ENCODE measurements around the gene SVIL. TPM values are rescaled to one million over a fixed set of nuclear protein-coding genes. Genes with fewer than 3 reads are reported as not detected.
"Not testable (repeated sequence)": the region's sequence is repeated elsewhere in the genome, so short reads cannot be mapped to it uniquely, and the experiment has no call there.

SVIL gene
- total RNA-seq, 2 experiments from 2014 or later, result 10.3 to 12.8 TPM

DNA sequence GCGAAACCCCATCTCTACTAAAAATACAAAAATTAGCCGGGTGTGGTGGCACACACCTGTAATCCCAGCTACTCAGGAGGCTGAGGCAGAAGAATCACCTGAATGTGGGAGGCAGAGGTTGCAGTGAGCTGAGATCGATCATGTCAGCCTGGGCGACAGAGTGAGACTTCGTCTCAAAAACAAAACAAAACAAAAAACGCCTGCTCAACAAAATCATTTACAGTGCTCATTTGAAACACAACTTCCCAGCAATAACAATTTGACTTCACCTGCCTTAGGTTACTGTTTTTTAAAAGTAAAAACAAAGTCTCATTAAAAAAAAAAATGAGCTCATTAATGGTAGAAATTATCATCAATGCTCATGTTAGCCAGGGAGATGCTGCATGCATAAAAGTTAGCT lies 10.4 kb downstream of the SVIL start:
- DNase-seq; H3K4me1 Mint-ChIP-seq; H3K27ac Mint-ChIP-seq; H3K36me3 Mint-ChIP-seq (ENCODE audit: low read depth); H3K4me3 Mint-ChIP-seq; H3K27me3 Mint-ChIP-seq; POLR2A ChIA-PET; H3K9me3 Mint-ChIP-seq: not testable (repeated sequence)
- CTCF ChIA-PET, result interaction anchor here (1.0 kb wide), 1 partner anchor 34 kb away, joined by 4 read pairs; no protein-coding TSS in a partner anchor

GRCh38 chr10:29623797-29624196 lies 11.0 kb downstream of the SVIL start:
- H3K27ac Mint-ChIP-seq, result no peak overlapping the region
- no peaks in the 10 kb centered on the region for H3K27me3 Mint-ChIP-seq
- ChIA-PET POLR2A (no interaction called here), CTCF (no interaction called here)
- DNase-seq, result no peak
- H3K36me3 Mint-ChIP-seq (ENCODE audit: low read depth), result no peaks in the 10 kb centered on the region
- H3K9me3 Mint-ChIP-seq, result no peaks in the 10 kb centered on the region
- no peaks in the 10 kb centered on the region for H3K4me1 Mint-ChIP-seq
- H3K4me3 Mint-ChIP-seq, result no peak overlapping the region

GRCh38 chr10:29622382-29622922 lies 12.3 kb downstream of the SVIL start:
- no peaks in the 10 kb centered on the region for H3K4me1 Mint-ChIP-seq

GRCh38 chr10:29621161-29621560 lies 13.6 kb downstream of the SVIL start:
- H3K27ac Mint-ChIP-seq, result no peak overlapping the region
- no peaks in the 10 kb centered on the region for H3K36me3 Mint-ChIP-seq (ENCODE audit: low read depth)
- no peaks in the 10 kb centered on the region for H3K9me3 Mint-ChIP-seq
- no peak for DNase-seq
- POLR2A ChIA-PET, result no interaction called here
- CTCF ChIA-PET, result no interaction called here
- H3K4me3 Mint-ChIP-seq, result no peak overlapping the region
- H3K4me1 Mint-ChIP-seq, result no peaks in the 10 kb centered on the region
- H3K27me3 Mint-ChIP-seq, result no peaks in the 10 kb centered on the region

More at GRCh38 chr10:29622382-29622922, 12.3 kb downstream of the SVIL start:
- Mint-ChIP-seq H3K36me3 (ENCODE audit: low read depth) (no peaks in the 10 kb centered on the region), H3K27ac (no peak overlapping the region), H3K9me3 (no peaks in the 10 kb centered on the region), H3K27me3 (no peaks in the 10 kb centered on the region), H3K4me3 (no peak overlapping the region)
- DNase-seq, result no peak
- POLR2A ChIA-PET, result no interaction called here
- CTCF ChIA-PET, result no interaction called here

GRCh38 chr10:29620112-29620690 lies 14.6 kb downstream of the SVIL start:
- Mint-ChIP-seq H3K9me3 (no peaks in the 10 kb centered on the region), H3K4me1 (no peaks in the 10 kb centered on the region), H3K27me3 (no peaks in the 10 kb centered on the region), H3K27ac (no peak overlapping the region), H3K36me3 (ENCODE audit: low read depth) (no peaks in the 10 kb centered on the region), H3K4me3 (no peak overlapping the region)
- no peak for DNase-seq
- ChIA-PET CTCF (no interaction called here), POLR2A (interaction anchor here (0.7 kb wide), 1 partner anchor 11 kb away, joined by 3 read pairs; no protein-coding TSS in a partner anchor)

DNA sequence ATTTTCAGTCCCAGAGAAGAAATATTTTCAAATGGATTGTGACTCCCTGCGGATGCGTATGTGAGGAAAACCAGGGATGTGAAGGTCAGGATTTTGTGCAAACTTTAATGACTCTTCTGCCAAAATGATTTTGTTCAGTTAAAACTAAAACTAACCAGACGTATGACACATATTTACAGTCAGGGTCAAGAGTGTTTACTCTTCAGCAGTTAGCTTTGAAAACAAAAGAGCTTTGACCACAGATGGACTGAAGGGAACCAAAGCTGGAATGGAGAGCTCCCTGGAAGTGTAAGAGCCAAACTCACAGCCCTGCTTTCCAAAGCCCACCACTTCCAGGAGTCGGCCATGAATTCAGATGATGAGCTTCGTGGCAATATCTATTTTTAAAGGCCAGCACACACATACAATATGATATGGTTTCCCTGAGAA lies 15.5 kb downstream of the SVIL start:
- POLR2A ChIA-PET, result interaction anchor here (0.6 kb wide), 1 partner anchor 11 kb away, joined by 3 read pairs; no protein-coding TSS in a partner anchor
- Mint-ChIP-seq H3K27ac (no peak overlapping the region), H3K9me3 (peaks cover 3% of the 10 kb centered on the region), H3K36me3 (ENCODE audit: low read depth) (no peaks in the 10 kb centered on the region), H3K4me1 (no peaks in the 10 kb centered on the region), H3K27me3 (no peaks in the 10 kb centered on the region), H3K4me3 (no peak overlapping the region)
- DNase-seq, result no peak
- CTCF ChIA-PET, result no interaction called here

DNA sequence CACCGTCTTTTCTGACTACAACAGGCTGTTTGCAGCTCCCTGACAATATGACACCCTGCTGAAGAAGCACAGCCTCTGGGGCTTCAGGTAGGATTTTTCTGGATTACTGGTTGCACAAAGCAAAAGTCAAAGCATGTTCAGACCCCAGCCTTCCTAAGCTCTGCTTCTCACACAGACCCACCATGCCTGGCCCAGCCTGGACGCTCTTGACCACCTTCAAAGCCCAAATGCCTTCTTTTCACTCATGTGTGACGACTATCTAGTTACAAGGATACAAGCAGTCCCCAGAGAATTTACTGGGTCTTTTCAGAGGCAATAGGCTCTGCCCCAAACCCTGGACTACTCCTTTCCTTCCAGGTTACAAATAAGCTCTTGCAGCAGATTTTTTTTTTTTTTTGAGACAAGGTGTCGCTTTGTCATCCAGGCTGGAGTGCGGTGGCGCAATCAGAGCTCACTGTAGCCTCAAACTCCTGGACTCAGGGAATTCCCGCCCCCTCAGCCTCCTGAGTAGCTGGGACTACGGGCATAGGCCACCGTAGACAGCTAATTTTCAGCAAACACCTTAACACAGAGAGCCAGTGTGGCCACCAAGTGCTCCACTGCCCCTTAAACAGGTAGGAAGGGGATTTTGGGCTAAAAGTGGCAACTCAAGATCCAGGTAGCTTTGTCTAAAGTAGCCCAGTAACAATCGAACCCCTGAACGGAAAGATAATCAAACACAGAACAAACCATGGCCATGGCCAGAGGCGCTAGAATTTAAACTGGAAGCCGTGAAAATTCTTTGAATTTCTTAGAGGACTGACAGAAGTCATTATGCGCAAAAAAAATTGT lies 16.2 kb downstream of the SVIL start:
- Mint-ChIP-seq H3K4me1 (no peaks in the 10 kb centered on the region), H3K9me3 (peaks cover 5% of the 10 kb centered on the region), H3K36me3 (ENCODE audit: low read depth) (no peaks in the 10 kb centered on the region), H3K4me3 (no peak overlapping the region), H3K27ac (no peak overlapping the region), H3K27me3 (no peaks in the 10 kb centered on the region)
- ChIA-PET CTCF (no interaction called here), POLR2A (interaction anchor here (0.6 kb wide), 1 partner anchor 10 kb away, joined by 3 read pairs; no protein-coding TSS in a partner anchor)
- DNase-seq, result no peak

DNA sequence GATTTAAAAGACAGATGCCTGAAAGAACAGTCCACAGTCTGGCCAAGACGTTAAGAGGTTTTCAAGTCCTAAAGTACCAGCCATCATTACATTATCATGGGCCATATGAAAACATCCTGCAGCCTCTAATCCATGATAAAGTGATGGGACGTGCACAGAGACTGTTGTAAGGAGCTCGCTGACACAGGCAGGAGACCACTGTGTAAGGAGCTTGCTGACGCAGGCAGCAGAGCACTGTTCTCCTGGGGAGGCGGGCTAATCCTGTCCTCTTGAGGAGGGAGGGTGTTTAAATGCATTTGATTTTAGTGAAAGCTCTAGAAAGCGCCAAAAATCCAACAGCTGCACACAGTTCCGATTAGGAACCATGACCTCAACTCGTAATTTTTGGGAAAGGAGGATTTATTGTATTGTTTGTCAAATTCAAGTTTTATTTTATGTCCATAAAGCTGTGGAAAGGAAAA lies 16.9 kb downstream of the SVIL start:
- no peak overlapping the region for H3K27ac Mint-ChIP-seq
- H3K4me1 Mint-ChIP-seq, result no peaks in the 10 kb centered on the region
- H3K4me3 Mint-ChIP-seq, result no peak overlapping the region
- no peaks in the 10 kb centered on the region for H3K36me3 Mint-ChIP-seq (ENCODE audit: low read depth)
- peaks cover 5% of the 10 kb centered on the region for H3K9me3 Mint-ChIP-seq
- H3K27me3 Mint-ChIP-seq, result no peaks in the 10 kb centered on the region
- POLR2A ChIA-PET, result no interaction called here
- no peak for DNase-seq
- CTCF ChIA-PET, result interaction anchor here (0.7 kb wide), 1 partner anchor 1192 kb away, joined by 4 read pairs; no protein-coding TSS in a partner anchor

DNA sequence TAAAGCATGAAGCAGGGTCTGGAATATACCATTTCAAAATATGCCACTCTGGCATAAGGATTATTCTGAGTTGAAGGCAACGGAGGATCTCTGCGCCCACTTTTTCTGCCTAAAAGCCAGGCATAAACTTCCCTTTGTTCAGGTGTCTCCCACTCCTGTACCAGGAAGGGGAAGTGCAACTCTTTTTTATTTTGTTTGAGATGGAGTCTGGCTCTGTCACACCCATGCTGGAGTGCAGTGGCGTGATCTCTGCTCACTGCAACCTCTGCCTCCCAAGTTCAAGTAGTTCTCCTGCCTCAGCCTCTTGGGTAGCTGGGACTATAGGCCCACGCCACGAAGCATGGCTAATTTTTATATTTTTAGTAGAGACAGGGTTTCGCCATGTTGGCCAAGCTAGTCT lies 18.2 kb downstream of the SVIL start:
- Mint-ChIP-seq H3K9me3 (peaks cover 5% of the 10 kb centered on the region), H3K27me3 (no peaks in the 10 kb centered on the region), H3K4me3 (no peak overlapping the region), H3K36me3 (ENCODE audit: low read depth) (no peaks in the 10 kb centered on the region), H3K27ac (no peak overlapping the region), H3K4me1 (no peaks in the 10 kb centered on the region)
- no peak for DNase-seq
- POLR2A ChIA-PET, result no interaction called here
- CTCF ChIA-PET, result no interaction called here

DNA sequence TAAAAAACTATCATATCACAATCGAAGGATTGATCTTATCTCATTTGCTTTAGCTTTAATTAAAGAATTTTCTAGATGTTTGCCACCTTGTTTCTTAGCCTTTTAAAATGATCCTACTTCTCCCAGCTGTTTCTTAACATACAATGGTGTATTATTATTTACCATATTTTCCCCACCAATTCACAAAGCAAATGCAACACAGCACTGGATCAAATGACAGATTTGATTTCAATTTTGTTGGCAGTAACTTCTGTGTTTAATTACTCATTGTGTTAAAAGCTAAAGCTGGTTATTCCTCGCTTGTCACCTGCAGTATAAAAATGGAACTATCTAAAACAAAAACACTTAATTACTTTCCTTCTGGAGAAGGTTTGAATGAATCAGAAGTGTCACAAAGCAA lies 19.6 kb downstream of the SVIL start:
- POLR2A ChIA-PET, result no interaction called here

GRCh38 chr10:29614289-29614688 lies 20.5 kb downstream of the SVIL start:
- CTCF ChIA-PET; H3K4me3 Mint-ChIP-seq; H3K36me3 Mint-ChIP-seq (ENCODE audit: low read depth); H3K27ac Mint-ChIP-seq; DNase-seq; H3K4me1 Mint-ChIP-seq; H3K27me3 Mint-ChIP-seq; POLR2A ChIA-PET: not testable (repeated sequence)
- H3K9me3 Mint-ChIP-seq, result peaks cover 17% of the 10 kb centered on the region

More for the DNA sequence above, 19.6 kb downstream of the SVIL start:
- H3K4me3 Mint-ChIP-seq, result no peak overlapping the region
- H3K9me3 Mint-ChIP-seq, result peaks cover 12% of the 10 kb centered on the region
- peaks cover 6% of the 10 kb centered on the region for H3K36me3 Mint-ChIP-seq (ENCODE audit: low read depth)
- H3K27ac Mint-ChIP-seq, result no peak overlapping the region
- no peaks in the 10 kb centered on the region for H3K27me3 Mint-ChIP-seq
- H3K4me1 Mint-ChIP-seq, result no peaks in the 10 kb centered on the region
- CTCF ChIA-PET, result no interaction called here
- no peak for DNase-seq

- H3K27ac Mint-ChIP-seq, result no peak overlapping the region
- H3K36me3 Mint-ChIP-seq (ENCODE audit: low read depth), result peaks cover 9% of the 10 kb centered on the region
- ChIA-PET POLR2A (no interaction called here), CTCF (no interaction called here)
- no peak overlapping the region for H3K4me3 Mint-ChIP-seq
- no peaks in the 10 kb centered on the region for H3K27me3 Mint-ChIP-seq
- H3K9me3 Mint-ChIP-seq, result peaks cover 21% of the 10 kb centered on the region
- no peaks in the 10 kb centered on the region for H3K4me1 Mint-ChIP-seq
- DNase-seq, result no peak
These were observed 21.0 kb downstream of the SVIL start for GRCh38 chr10:29613791-29614190.

- Mint-ChIP-seq H3K9me3 (peaks cover 21% of the 10 kb centered on the region), H3K27ac (no peak overlapping the region), H3K27me3 (no peaks in the 10 kb centered on the region), H3K4me1 (no peaks in the 10 kb centered on the region), H3K36me3 (ENCODE audit: low read depth) (peaks cover 9% of the 10 kb centered on the region), H3K4me3 (no peak overlapping the region)
- DNase-seq, result no peak
- POLR2A ChIA-PET, result no interaction called here
- CTCF ChIA-PET, result interaction anchor here (0.7 kb wide), 1 partner anchor 15 kb away, joined by 5 read pairs; no protein-coding TSS in a partner anchor
These were observed 21.6 kb downstream of the SVIL start for GRCh38 chr10:29613196-29613595.
